ENCODE results near the gene SNRPD2. TPM values are rescaled to one million over a fixed set of nuclear protein-coding genes. Genes with fewer than 3 reads are reported as not detected.
A peak's percentile ranks its signal among the peaks of the same experiment; 100 is the strongest.

The SNRPD2 gene
- polyA plus RNA-seq, 1 donor (not counting 4 experiments of a cell fraction or from before 2014, with no cell fraction given): 1,051 TPM

- dilution Hi-C loops (cut with MboI; ENCODE audit: extremely low pct_ligation_motif_present, low sequenced_read_pairs): no loop called here
- peaks cover 17% of the 10 kb centered on the region for H3K4me1 ChIP-seq (ENCODE audit: control insufficient read depth, extremely low read depth, insufficient read depth, low read length)
- peak; percentile 88 for DNase-seq (ENCODE audit: low read depth, low spot score)
- peaks cover 7% of the 10 kb centered on the region for H3K27me3 ChIP-seq (ENCODE audit: control insufficient read depth, extremely low read depth, insufficient read depth, low read length)
- no peak overlapping the region for H3K27ac ChIP-seq (ENCODE audit: control insufficient read depth, insufficient read depth, low read length)
- H3K9me1 ChIP-seq (ENCODE audit: control insufficient read depth, extremely low read depth, insufficient read depth, low read length): no peaks in the 10 kb centered on the region
- H3K4me3 ChIP-seq (ENCODE audit: control insufficient read depth in 2 of 3, extremely low read depth in 1 of 3, insufficient read depth in 2 of 3, low read depth in 1 of 3, low read length in 3 of 3): peak overlapping the region; percentile 44 to 45 (median 44)
- TF ChIP-seq CTCF (optimal IDR thresholded peaks at IDR 0.05 in 1 of 3, IDR thresholded peaks at IDR 0.05 in 1 of 3, conservative IDR thresholded peaks at IDR 0.05 in 1 of 3; ENCODE audit: extremely low read depth in 1 of 3, insufficient read depth in 2 of 3, low read length in 3 of 3) (no peak), EZH2 (IDR thresholded peaks at IDR 0.05; ENCODE audit: low read length) (no peak)
- no peaks in the 10 kb centered on the region for H4K20me1 ChIP-seq (ENCODE audit: control insufficient read depth, extremely low read depth, insufficient read depth, low read length)
- peak overlapping the region; percentile 73 for H3K4me2 ChIP-seq (ENCODE audit: control insufficient read depth, extremely low read depth, insufficient read depth, low read depth, low read length)
- peak overlapping the region; percentile 62 for H2AFZ ChIP-seq (ENCODE audit: control insufficient read depth, low read length)
- no peaks in the 10 kb centered on the region for H3K36me3 ChIP-seq (ENCODE audit: control insufficient read depth in 2 of 2, extremely low read depth in 1 of 2, insufficient read depth in 2 of 2, low read length in 2 of 2)
- H3K9ac ChIP-seq (ENCODE audit: control insufficient read depth, extremely low read depth, insufficient read depth, low read length): peak overlapping the region; percentile 47
- FAIRE-seq: no peak
- no peaks in the 10 kb centered on the region for H3K9me3 ChIP-seq (ENCODE audit: control insufficient read depth, low read depth, low read length)
- no peaks in the 10 kb centered on the region for H3K79me2 ChIP-seq (ENCODE audit: control insufficient read depth, insufficient read depth, low read length)
Measured at GRCh38 chr19:45670670-45671453, 20.9 kb downstream of the SNRPD2 start.

GRCh38 chr19:45668342-45668871 is 23.3 kb downstream of the SNRPD2 start:
- Histone ChIP-seq H3K9me3 (ENCODE audit: control insufficient read depth, low read depth, low read length) (no peaks in the 10 kb centered on the region), H3K4me3 (ENCODE audit: control insufficient read depth in 2 of 3, extremely low read depth in 1 of 3, insufficient read depth in 2 of 3, low read depth in 1 of 3, low read length in 3 of 3) (peak overlapping the region; percentile 34 to 69 (median 56)), H3K4me2 (ENCODE audit: control insufficient read depth, extremely low read depth, insufficient read depth, low read depth, low read length) (peak overlapping the region; percentile 92), H4K20me1 (ENCODE audit: control insufficient read depth, extremely low read depth, insufficient read depth, low read length) (no peaks in the 10 kb centered on the region), H3K79me2 (ENCODE audit: control insufficient read depth, insufficient read depth, low read length) (no peaks in the 10 kb centered on the region), H3K36me3 (ENCODE audit: control insufficient read depth in 2 of 2, extremely low read depth in 1 of 2, insufficient read depth in 2 of 2, low read length in 2 of 2) (no peaks in the 10 kb centered on the region), H3K9me1 (ENCODE audit: control insufficient read depth, extremely low read depth, insufficient read depth, low read length) (no peaks in the 10 kb centered on the region), H3K27ac (ENCODE audit: control insufficient read depth, insufficient read depth, low read length) (no peak overlapping the region), H3K4me1 (ENCODE audit: control insufficient read depth, extremely low read depth, insufficient read depth, low read length) (peaks cover 17% of the 10 kb centered on the region), H3K9ac (ENCODE audit: control insufficient read depth, extremely low read depth, insufficient read depth, low read length) (peak overlapping the region; percentile 60), H2AFZ (ENCODE audit: control insufficient read depth, low read length) (peak overlapping the region; percentile 73), H3K27me3 (ENCODE audit: control insufficient read depth, extremely low read depth, insufficient read depth, low read length) (peaks cover 7% of the 10 kb centered on the region)
- DNase-seq (ENCODE audit: low read depth, low spot score) (no peak), FAIRE-seq (no peak)
- dilution Hi-C loops (cut with MboI; ENCODE audit: extremely low pct_ligation_motif_present, low sequenced_read_pairs): no loop called here
- TF ChIP-seq CTCF (optimal IDR thresholded peaks at IDR 0.05 in 1 of 3, IDR thresholded peaks at IDR 0.05 in 1 of 3, conservative IDR thresholded peaks at IDR 0.05 in 1 of 3; ENCODE audit: extremely low read depth in 1 of 3, insufficient read depth in 2 of 3, low read length in 3 of 3) (no peak), EZH2 (IDR thresholded peaks at IDR 0.05; ENCODE audit: low read length) (no peak)

Data from keratinocyte (primary cell).